Dedifferentiated amniotic fluid mesenchymal stem cell (primary cell): ENCODE measurements around the gene TRRAP.

ENCODE experiments used
- DNase-seq: peaks from one replicate; pipeline ENCODE4 v3.0.0-alpha.2; 2016; ENCODE audit errors: extremely low spot score

TRRAP gene

GRCh38 chr7:98902523-98902922 lies 24.2 kb downstream of the TRRAP start:
- no peak for DNase-seq

- no peak for DNase-seq
Observed at GRCh38 chr7:98903246-98903645, 24.9 kb downstream of the TRRAP start.

- DNase-seq: no peak
Observed at GRCh38 chr7:98907570-98907969, 29.2 kb downstream of the TRRAP start.

GRCh38 chr7:98908585-98908984 lies 30.3 kb downstream of the TRRAP start:
- DNase-seq: no peak

GRCh38 chr7:98909487-98909886 lies 31.2 kb downstream of the TRRAP start:
- DNase-seq: no peak

- DNase-seq: no peak
Observed at GRCh38 chr7:98910427-98910826, 32.1 kb downstream of the TRRAP start.

GRCh38 chr7:98911916-98912315 lies 33.6 kb downstream of the TRRAP start:
- DNase-seq: no peak

GRCh38 chr7:98913026-98913425 lies 34.7 kb downstream of the TRRAP start:
- DNase-seq: no peak

GRCh38 chr7:98913612-98914011 lies 35.3 kb downstream of the TRRAP start:
- no peak for DNase-seq

- no peak for DNase-seq
Observed at GRCh38 chr7:98917331-98917730, 39.0 kb downstream of the TRRAP start.

GRCh38 chr7:98921608-98922372 lies 43.5 kb downstream of the TRRAP start:
- no peak for DNase-seq

GRCh38 chr7:98922392-98923187 lies 44.3 kb downstream of the TRRAP start:
- DNase-seq: no peak

- DNase-seq: no peak
Observed at GRCh38 chr7:98923512-98923911, 45.2 kb downstream of the TRRAP start.

- DNase-seq: no peak
Observed at GRCh38 chr7:98927125-98927524, 48.8 kb downstream of the TRRAP start.

- DNase-seq: no peak
Observed at GRCh38 chr7:98930464-98930863, 52.1 kb downstream of the TRRAP start.

- no peak for DNase-seq
Observed at GRCh38 chr7:98930921-98931320, 52.6 kb downstream of the TRRAP start.

- DNase-seq: no peak
Observed at GRCh38 chr7:98933321-98933720, 55.0 kb downstream of the TRRAP start.

GRCh38 chr7:98934267-98934666 lies 55.9 kb downstream of the TRRAP start:
- no peak for DNase-seq

GRCh38 chr7:98935811-98936210 lies 57.5 kb downstream of the TRRAP start:
- no peak for DNase-seq

- no peak for DNase-seq
Observed at GRCh38 chr7:98943336-98943735, 65.0 kb downstream of the TRRAP start.

- no peak for DNase-seq
Observed at GRCh38 chr7:98944386-98944785, 66.1 kb downstream of the TRRAP start.

- no peak for DNase-seq
Observed at GRCh38 chr7:98945852-98946251, 67.5 kb downstream of the TRRAP start.

- DNase-seq: no peak
Observed at GRCh38 chr7:98946389-98946788, 68.1 kb downstream of the TRRAP start.
